HG02840 (cell line): Measurements from ENCODE around the gene TFB2M.

Source experiments
- ATAC-seq: cut with Tn5 transposase; IDR thresholded peaks from one replicate; pipeline ENCODE4 v1.9.1; 2021; ENCODE audit warnings: mild to moderate bottlenecking, moderate library complexity, moderate number of reproducible peaks; ENCODE audit not compliant: unreplicated experiment, low FRiP score

Gene TFB2M

GRCh38 chr1:246559310-246559709 is 6.8 kb downstream of the TFB2M start:
- no peak for ATAC-seq

DNA sequence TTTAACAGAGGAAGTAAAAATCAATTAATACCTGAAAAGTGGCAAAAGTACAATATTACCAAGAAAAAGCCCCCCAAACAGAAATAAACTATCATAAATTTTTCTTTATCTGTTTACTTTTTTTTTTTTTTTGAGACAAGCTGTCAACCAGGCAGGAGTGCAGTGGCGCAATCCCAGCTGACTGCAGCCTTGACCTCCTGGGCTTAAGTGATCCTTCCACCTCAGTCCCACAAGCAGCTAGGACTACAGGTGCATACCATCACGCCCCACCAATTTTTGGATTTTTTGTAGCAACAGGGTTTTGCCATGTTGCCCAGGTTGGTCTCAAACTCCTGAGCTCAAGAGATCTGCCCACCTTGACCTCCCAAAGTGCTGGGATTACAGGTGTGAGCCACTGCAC is 8.0 kb downstream of the TFB2M start:
- no peak for ATAC-seq

DNA sequence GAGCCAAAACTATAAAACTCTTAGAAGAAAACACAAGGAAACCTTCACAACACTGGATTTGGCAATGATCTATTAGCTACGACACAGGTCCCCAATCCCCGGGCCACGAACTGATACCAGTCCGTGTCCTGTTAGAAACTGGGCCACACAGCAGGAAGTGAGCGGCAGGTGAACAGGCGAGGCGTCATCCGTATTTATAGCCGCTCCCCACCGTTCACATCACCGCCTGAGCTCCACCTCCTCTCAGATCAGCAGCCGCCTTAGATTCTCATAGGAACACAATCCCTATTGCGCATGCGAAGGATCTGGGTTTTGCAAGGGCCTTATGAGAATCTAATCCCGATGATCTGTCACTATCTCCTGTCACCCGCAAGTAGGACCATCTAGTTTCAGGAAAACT is 11.9 kb downstream of the TFB2M start:
- ATAC-seq, result no peak

- ATAC-seq, result no peak
Observed at GRCh38 chr1:246552110-246552509, 14.0 kb downstream of the TFB2M start.

- ATAC-seq, result no peak
Observed at GRCh38 chr1:246550402-246550801, 15.7 kb downstream of the TFB2M start.

GRCh38 chr1:246549665-246550064 is 16.4 kb downstream of the TFB2M start:
- ATAC-seq, result no peak

GRCh38 chr1:246544001-246544400 is 22.1 kb downstream of the TFB2M start:
- no peak for ATAC-seq

DNA sequence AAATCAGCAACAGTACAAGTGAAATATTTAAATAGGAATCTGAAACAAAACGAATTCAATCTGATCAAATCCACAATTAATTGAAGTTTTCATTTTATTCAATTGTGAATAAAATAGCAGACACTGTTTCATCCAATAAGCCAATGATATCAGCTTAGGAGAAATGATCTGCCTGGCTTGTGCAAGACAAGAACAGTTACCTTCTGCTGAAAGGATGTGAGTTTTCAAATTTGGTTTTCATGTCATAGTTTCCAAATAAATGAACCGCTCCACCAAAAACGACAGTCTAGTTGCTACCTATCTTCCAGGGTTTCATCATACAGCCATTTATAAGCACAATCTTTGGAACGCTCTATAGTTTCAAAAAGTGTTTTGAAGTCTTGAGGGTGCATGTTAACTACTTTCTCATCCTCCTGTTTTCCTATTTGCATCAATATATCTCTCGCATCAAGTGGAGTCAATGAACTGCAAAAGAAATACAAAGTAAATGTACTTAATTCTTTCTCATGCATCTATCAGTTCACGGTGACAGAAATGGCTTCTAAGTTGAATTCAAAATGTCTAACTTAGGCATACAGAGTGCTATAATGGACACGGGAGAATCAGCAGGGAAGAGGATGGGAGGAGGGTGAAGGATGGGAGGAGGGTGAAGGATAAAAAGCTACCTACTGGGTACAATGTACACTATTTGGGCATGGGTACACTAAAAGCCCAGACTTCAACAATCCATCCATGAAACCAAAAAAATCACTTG is 25.1 kb downstream of the TFB2M start:
- ATAC-seq, result no peak

DNA sequence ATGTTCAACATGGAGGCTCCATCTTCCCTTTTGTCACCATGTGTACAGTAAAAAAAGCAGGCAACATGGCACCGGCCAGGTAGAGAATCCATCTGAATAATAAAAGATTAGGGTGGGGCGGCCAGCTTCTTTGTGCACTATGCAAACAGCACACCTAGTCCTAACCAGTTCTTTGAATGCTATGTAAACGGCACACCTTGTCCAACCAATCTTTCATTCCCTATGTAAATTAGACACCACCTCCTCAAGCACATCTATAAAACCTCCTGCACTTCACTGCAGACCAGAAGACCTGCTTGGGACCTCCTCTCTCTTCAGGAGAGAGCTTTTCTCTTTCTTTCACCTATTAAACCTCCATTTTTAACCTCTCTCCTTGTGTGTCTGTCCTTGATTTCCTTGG is 28.2 kb downstream of the TFB2M start:
- ATAC-seq, result no peak

DNA sequence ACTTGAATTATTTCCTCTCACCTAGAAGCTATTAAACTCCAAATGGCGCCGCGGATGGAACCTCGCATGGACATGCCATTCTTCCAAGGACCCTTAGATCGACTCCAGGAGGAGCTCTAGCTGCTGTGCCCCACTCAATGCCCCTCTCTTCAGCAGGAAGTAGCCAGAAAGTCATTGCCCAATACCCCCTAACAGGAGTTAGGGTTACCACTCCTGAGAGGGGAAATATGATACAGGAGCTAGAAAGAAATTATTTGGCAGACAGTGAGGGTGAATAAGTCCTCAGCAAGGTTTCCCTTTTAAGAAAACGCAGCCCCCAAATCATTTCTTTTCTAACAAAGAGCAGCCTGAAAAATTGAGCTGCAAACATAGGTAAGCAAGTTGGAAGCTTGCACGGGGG is 28.6 kb downstream of the TFB2M start:
- ATAC-seq, result no peak

- ATAC-seq, result no peak
Observed at GRCh38 chr1:246534114-246534513, 31.9 kb downstream of the TFB2M start.

- no peak for ATAC-seq
Observed at GRCh38 chr1:246533371-246533905, 32.6 kb downstream of the TFB2M start.

GRCh38 chr1:246532519-246532918 is 33.5 kb downstream of the TFB2M start:
- ATAC-seq, result no peak

GRCh38 chr1:246530482-246530881 is 35.6 kb downstream of the TFB2M start:
- no peak for ATAC-seq

GRCh38 chr1:246528933-246529731 is 36.9 kb downstream of the TFB2M start:
- ATAC-seq, result no peak

- no peak for ATAC-seq
Observed at GRCh38 chr1:246527402-246528088, 38.5 kb downstream of the TFB2M start.

DNA sequence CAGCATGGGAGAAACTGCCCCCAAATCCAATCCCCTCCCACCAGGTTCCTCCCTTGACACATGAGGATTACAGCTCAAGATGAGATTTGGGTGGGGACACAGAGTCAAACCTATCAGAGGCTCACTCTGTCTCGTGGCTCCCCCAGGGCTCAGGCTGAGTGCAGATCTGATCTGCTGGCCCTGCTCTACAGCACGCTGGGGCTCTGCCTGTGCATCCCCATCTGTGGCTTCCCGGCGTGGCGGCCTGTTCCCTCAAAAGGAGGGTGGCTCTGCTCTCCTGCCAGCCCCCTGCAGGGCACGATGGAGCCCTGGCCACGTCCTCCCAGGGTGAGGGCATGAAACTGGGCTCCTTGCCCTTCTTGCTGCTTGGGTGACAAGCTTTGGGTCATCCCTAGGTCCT is 39.1 kb downstream of the TFB2M start:
- no peak for ATAC-seq

DNA sequence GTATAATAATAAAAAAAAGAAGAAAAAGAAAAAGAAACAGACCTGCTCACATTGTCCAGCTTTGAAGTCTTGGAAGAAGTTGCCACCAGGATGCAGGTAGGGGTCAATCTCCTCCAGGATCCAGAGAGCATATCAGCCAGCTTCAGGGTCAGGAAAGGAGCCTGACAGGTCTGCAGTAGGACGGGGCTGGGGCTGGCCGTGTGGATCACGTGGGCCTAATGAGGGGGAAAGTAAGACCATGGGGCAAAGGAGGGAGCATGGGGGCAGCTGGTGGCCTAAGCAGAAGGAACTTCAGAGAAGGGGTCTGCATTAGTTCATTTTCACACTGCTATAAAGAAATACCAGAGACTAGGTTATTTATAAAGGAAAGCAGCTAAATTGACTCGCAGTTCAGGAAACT is 39.7 kb downstream of the TFB2M start:
- no peak for ATAC-seq

- ATAC-seq, result no peak
Observed at GRCh38 chr1:246519514-246519913, 46.5 kb downstream of the TFB2M start.

DNA sequence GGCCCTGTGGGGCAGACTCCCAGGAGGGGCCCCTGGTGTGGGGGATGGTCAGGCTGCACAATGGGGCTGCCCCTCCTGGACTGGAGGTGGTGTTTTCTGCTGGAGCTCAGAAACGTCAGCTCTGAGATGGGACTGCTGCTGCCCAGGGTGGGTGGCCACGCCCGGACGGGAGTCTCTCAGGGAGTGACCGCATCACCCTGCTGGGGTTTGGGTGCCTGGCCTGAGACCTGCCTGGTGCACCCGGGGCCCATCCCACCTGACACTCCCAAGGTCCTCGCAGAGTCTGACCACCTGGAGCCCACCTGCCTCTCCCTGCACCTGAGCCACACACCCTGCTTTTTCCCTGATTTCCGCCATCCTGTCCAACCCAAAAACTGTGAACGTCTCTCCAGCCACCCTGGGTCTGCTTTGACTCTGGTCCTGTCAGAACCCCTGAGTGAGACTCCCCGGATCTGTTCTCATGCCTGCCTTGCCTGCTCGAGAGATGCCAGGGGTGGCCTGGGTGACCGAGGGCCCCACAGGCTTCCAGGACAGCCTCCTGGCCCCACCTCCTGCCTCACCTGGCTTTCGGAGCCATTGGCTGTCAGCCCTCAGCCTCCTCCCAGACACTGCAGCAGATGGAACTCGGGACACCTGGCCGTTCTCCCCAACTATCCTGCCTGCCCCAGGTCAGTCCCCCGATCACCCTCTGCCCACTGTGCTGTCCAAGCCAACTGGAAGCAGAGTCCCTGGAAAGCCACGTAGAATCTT is 47.4 kb downstream of the TFB2M start:
- ATAC-seq, result no peak
